Neural cell (in vitro differentiated cells): ENCODE measurements around the gene WIZ. TPM values are rescaled to one million over a fixed set of nuclear protein-coding genes. Genes with fewer than 3 reads are reported as not detected.

ENCODE experiments used
- H2AFZ ChIP-seq: fragments of 200-600, 300-800 bp; sonication (generic), shearing (Covaris generic); 2 replicates; pipeline ENCODE4 v1.6.0; 2014; ENCODE audit warnings: low read depth, mild to moderate bottlenecking, antibody characterized with exemption, low read length, moderate library complexity
- H3F3A ChIP-seq: fragments of 200-600 bp; shearing (Covaris generic); 2 replicates; pipeline ENCODE4 v1.6.1; 2016; ENCODE audit warnings: mild to moderate bottlenecking, moderate library complexity, mixed read lengths, antibody characterized with exemption, low read length; ENCODE audit not compliant: insufficient read depth, poor library complexity, severe bottlenecking
- H3K27ac ChIP-seq: fragments of 200-600, 300-800 bp; sonication (generic), shearing (Covaris generic); 2 replicates; pipeline ENCODE4 v1.5.1; 2014; ENCODE audit warnings: mild to moderate bottlenecking, low read length, moderate library complexity
- H3K27me3 ChIP-seq: fragments of 300-800, 200-600 bp; sonication (generic), shearing (Covaris generic); 2 replicates; pipeline ENCODE4 v1.6.0; 2014; ENCODE audit warnings: mild to moderate bottlenecking, low read depth, low read length, moderate library complexity; ENCODE audit not compliant: insufficient read depth
- H3K36me3 ChIP-seq: fragments of 300-800, 200-600 bp; sonication (generic), shearing (Covaris generic); 2 replicates; pipeline ENCODE4 v1.5.1; 2014; ENCODE audit warnings: mild to moderate bottlenecking, antibody characterized with exemption, low read length, moderate library complexity; ENCODE audit not compliant: insufficient read depth
- H3K4me2 ChIP-seq: fragments of 300-800, 200-600 bp; sonication (generic), shearing (Covaris generic); 2 replicates; pipeline ENCODE4 v1.6.0; 2014; ENCODE audit warnings: mild to moderate bottlenecking, low read length
- H3K4me3 ChIP-seq: fragments of 300-800, 200-600 bp; sonication (generic), shearing (Covaris generic); 2 replicates; pipeline ENCODE4 v1.5.1; 2014; ENCODE audit warnings: mild to moderate bottlenecking, low read length, moderate library complexity
- H3K79me2 ChIP-seq: fragments of 200-600 bp; shearing (Covaris generic); replicated peaks from 2 replicates; pipeline ENCODE4 v1.6.0; 2014; ENCODE audit warnings: mild to moderate bottlenecking, low read length, moderate library complexity; ENCODE audit not compliant: insufficient read depth
- H3K9ac ChIP-seq: fragments of 300-800, 200-600 bp; sonication (generic), shearing (Covaris generic); 2 replicates; pipeline ENCODE4 v1.6.1; 2016; ENCODE audit warnings: mild to moderate bottlenecking, low read length, mixed read lengths
- H3K9me2 ChIP-seq: fragments of 200-600 bp; shearing (Covaris generic); 2 replicates; pipeline ENCODE4 v1.6.1; 2016; ENCODE audit warnings: mild to moderate bottlenecking, low read length, mixed read lengths; ENCODE audit not compliant: insufficient read depth
- H3K9me3 ChIP-seq: fragments of 200-600, 300-800 bp; sonication (generic), shearing (Covaris generic); 2 replicates; pipeline ENCODE4 v1.6.1; 2016; ENCODE audit warnings: mild to moderate bottlenecking, mixed run types, low read length, moderate library complexity, mixed read lengths
- H4K20me1 ChIP-seq: fragments of 200-600 bp; shearing (Covaris generic); 2 replicates; pipeline ENCODE4 v1.6.1; 2016; ENCODE audit warnings: mild to moderate bottlenecking, mixed run types; ENCODE audit not compliant: insufficient read depth
- EP300 ChIP-seq: fragments of 450-650 bp; conservative IDR thresholded peaks from 2 replicates; pipeline ENCODE4 v1.6.1; 2014; ENCODE audit warnings: antibody characterized with exemption, mild to moderate bottlenecking, moderate library complexity; ENCODE audit not compliant: poor library complexity, severe bottlenecking
- EZH2 ChIP-seq: fragments of 200-600, 300-800 bp; shearing (Covaris generic), sonication (generic); IDR thresholded peaks from 2 replicates; pipeline ENCODE4 v1.6.1; 2014; ENCODE audit warnings: antibody characterized with exemption, low read length, borderline replicate concordance, mild to moderate bottlenecking; ENCODE audit not compliant: insufficient read depth, poor library complexity, severe bottlenecking
- MXI1 ChIP-seq: fragments of 450-650 bp; conservative IDR thresholded peaks from 2 replicates; pipeline ENCODE4 v1.6.1; 2014; ENCODE audit warnings: antibody characterized with exemption, mild to moderate bottlenecking; ENCODE audit not compliant: poor library complexity, severe bottlenecking
- POLR2AphosphoS5 ChIP-seq: IDR thresholded peaks from 2 replicates; pipeline ENCODE4 v1.6.1; 2012
- RAD21 ChIP-seq: fragments of 450-650 bp; conservative IDR thresholded peaks from 2 replicates; pipeline ENCODE4 v1.6.1; 2014; ENCODE audit warnings: antibody characterized with exemption, mild to moderate bottlenecking, moderate library complexity
- REST ChIP-seq: IDR thresholded peaks from 2 replicates; pipeline ENCODE4 v1.6.1; 2012; ENCODE audit warnings: borderline replicate concordance
- SMC3 ChIP-seq: fragments of 450-650 bp; conservative IDR thresholded peaks from 2 replicates; pipeline ENCODE4 v1.6.1; 2014; ENCODE audit warnings: antibody characterized with exemption, mild to moderate bottlenecking, moderate library complexity; ENCODE audit not compliant: poor library complexity
- TAF1 ChIP-seq: IDR thresholded peaks from 2 replicates; pipeline ENCODE4 v1.6.1; 2012; ENCODE audit warnings: low read depth
- polyA plus RNA-seq: library from polyadenylated mRNA; depleted of rRNA; stranded (reverse); fragments of >200 nt; gene quantifications from 2 replicates; pipeline ENCODE4 v1.2.3, GENCODE V29; 2014
- TF ChIP-seq, protein P1 (sequence below): fragments of 450-650 bp; IDR thresholded peaks from 2 replicates; pipeline ENCODE4 v1.5.1; 2014; ENCODE audit warnings: antibody characterized with exemption, mild to moderate bottlenecking, moderate library complexity; ENCODE audit not compliant: poor library complexity, severe bottlenecking

The WIZ gene
- polyA plus RNA-seq, 1 donor from 2014 or later: 13.0 TPM

GRCh38 chr19:15404097-15404779 is 45.5 kb downstream of the WIZ start:
- Histone ChIP-seq H3K9me2 (no peaks in the 10 kb centered on the region), H3K9me3 (no peaks in the 10 kb centered on the region), H3K4me2 (no peak overlapping the region), H3K79me2 (peaks cover 68% of the 10 kb centered on the region), H3K27ac (no peak overlapping the region), H3K27me3 (no peaks in the 10 kb centered on the region), H3K36me3 (no peaks in the 10 kb centered on the region), H2AFZ (no peak overlapping the region), H3F3A (no peaks in the 10 kb centered on the region), H4K20me1 (peaks cover 78% of the 10 kb centered on the region), H3K4me3 (no peak overlapping the region), H3K9ac (no peak overlapping the region)
- TF ChIP-seq, protein P1, sequence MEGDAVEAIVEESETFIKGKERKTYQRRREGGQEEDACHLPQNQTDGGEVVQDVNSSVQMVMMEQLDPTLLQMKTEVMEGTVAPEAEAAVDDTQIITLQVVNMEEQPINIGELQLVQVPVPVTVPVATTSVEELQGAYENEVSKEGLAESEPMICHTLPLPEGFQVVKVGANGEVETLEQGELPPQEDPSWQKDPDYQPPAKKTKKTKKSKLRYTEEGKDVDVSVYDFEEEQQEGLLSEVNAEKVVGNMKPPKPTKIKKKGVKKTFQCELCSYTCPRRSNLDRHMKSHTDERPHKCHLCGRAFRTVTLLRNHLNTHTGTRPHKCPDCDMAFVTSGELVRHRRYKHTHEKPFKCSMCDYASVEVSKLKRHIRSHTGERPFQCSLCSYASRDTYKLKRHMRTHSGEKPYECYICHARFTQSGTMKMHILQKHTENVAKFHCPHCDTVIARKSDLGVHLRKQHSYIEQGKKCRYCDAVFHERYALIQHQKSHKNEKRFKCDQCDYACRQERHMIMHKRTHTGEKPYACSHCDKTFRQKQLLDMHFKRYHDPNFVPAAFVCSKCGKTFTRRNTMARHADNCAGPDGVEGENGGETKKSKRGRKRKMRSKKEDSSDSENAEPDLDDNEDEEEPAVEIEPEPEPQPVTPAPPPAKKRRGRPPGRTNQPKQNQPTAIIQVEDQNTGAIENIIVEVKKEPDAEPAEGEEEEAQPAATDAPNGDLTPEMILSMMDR: no peak
- TF ChIP-seq EZH2: no peak
- TF ChIP-seq SMC3: no peak
- no peak for TF ChIP-seq TAF1
- no peak for TF ChIP-seq REST
- TF ChIP-seq EP300: no peak
- TF ChIP-seq RAD21: no peak
- no peak for TF ChIP-seq POLR2AphosphoS5
- no peak for TF ChIP-seq MXI1

GRCh38 chr19:15403151-15403531 is 46.6 kb downstream of the WIZ start:
- H2AFZ ChIP-seq: no peak overlapping the region
- H3F3A ChIP-seq: no peaks in the 10 kb centered on the region
- H3K4me2 ChIP-seq: no peak overlapping the region
- H3K79me2 ChIP-seq: peaks cover 63% of the 10 kb centered on the region
- H3K9me3 ChIP-seq: no peaks in the 10 kb centered on the region
- H3K9me2 ChIP-seq: no peaks in the 10 kb centered on the region
- no peak overlapping the region for H3K4me3 ChIP-seq
- no peaks in the 10 kb centered on the region for H3K36me3 ChIP-seq
- no peaks in the 10 kb centered on the region for H3K27me3 ChIP-seq
- H4K20me1 ChIP-seq: peaks cover 74% of the 10 kb centered on the region
- H3K9ac ChIP-seq: no peak overlapping the region
- TF ChIP-seq POLR2AphosphoS5 (no peak), MXI1 (no peak)
- H3K27ac ChIP-seq: no peak overlapping the region
